Stimulated activated naive CD8-positive, alpha-beta T cell treated with anti-CD3 and anti-CD28 coated beads, Interleukin-15, Interleukin-2, amounts not matched to agents 100 U/mL and 50 U/mL, for 24 hours (primary cell): ENCODE measurements around the gene ID3.
"Not testable (repeated sequence)": the region's sequence is repeated elsewhere in the genome, so short reads cannot be mapped to it uniquely, and the experiment has no call there.

Experiments used
- ATAC-seq: fragments of 150-1000 bp; cut with Tn5 transposase; one replicate; pipeline ENCODE4 v1.10.0; 2021
- DNase-seq: peaks from one replicate; pipeline ENCODE4 v3.0.0; 2021

Gene ID3

GRCh38 chr1:23588749-23589548 is 29.6 kb upstream of the ID3 start:
- DNase-seq (no peak), ATAC-seq (no peak)

DNA sequence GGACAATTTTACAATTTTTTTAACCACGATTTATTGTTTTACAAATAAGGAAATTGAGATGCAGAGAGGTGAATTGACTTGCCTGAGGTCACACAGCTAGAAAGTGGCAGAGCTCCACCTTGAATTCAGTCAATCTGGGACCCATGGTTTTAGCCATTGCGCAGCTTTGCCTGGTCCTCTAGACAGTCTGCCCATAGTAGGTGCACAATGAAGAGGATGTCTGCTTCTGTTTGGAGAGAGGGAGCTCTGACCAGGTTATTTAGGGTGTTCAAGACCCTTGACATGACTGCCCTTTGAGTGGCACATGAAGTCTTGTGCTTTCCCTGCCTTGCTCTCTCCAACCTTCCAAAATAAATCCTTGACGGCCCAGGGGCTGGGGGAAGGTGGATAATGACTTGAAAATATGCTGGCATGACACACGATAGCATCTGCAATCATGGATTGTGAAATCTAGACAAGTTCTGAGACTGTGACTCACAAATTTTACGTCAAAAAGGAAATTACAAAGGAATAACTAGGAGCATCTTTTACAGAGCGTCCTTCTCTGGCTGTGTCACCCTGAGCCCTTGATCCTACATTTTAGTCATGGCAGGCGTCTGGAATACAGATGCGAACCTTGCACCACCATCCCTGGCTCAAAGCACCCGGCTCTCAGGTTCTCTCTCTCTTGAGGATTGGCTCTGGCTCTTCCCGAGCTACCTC is 26.2 kb upstream of the ID3 start:
- DNase-seq (no peak), ATAC-seq (no peak)

- DNase-seq, ATAC-seq: not testable (repeated sequence)
Measured at GRCh38 chr1:23583727-23584126, 24.4 kb upstream of the ID3 start.

DNA sequence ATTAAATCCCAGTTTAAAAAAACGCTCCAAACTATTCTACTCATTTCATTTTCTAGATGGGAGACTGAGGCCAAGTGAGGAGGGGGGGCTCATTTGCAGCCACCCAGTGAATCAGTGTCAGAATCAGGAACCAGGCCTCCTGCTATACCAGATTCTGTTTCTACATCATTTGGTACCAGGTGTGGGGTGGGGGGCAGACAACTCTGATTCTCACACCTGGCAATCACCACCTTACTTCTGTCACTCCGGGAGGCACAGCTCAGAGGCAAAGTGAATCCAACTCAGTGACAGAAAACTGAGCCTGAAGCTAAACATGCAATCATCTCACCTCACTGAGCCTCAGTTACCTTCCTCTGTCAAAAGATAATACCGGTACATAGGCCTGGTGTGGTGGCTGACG is 23.5 kb upstream of the ID3 start:
- no peak for DNase-seq
- ATAC-seq: no peak

GRCh38 chr1:23581219-23581618 is 21.9 kb upstream of the ID3 start:
- no peak for ATAC-seq
- DNase-seq: no peak

DNA sequence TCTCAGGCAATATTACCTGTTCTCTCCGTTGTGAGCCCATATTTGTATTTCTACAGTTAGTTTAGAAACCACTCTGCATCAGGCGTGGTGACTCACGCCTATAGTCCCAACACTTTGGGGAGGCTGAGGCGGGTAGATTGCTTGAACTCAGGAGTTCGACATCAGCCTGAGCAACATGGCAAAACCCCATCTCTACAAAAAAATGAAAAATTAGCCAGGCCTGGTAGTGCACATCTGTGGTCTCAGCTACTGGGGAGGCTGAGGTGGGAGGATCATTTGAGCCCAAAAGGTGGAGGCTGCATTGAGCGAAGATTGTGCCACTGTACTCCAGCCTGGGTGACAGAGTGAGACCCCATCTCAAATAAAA is 19.7 kb upstream of the ID3 start:
- ATAC-seq (peak; percentile 30), DNase-seq (no peak)

GRCh38 chr1:23578311-23578996 is 19.2 kb upstream of the ID3 start:
- DNase-seq (no peak), ATAC-seq (no peak)

GRCh38 chr1:23577056-23578004 is 18.0 kb upstream of the ID3 start:
- ATAC-seq: peak; percentile 95
- DNase-seq: peak; percentile 53

DNA sequence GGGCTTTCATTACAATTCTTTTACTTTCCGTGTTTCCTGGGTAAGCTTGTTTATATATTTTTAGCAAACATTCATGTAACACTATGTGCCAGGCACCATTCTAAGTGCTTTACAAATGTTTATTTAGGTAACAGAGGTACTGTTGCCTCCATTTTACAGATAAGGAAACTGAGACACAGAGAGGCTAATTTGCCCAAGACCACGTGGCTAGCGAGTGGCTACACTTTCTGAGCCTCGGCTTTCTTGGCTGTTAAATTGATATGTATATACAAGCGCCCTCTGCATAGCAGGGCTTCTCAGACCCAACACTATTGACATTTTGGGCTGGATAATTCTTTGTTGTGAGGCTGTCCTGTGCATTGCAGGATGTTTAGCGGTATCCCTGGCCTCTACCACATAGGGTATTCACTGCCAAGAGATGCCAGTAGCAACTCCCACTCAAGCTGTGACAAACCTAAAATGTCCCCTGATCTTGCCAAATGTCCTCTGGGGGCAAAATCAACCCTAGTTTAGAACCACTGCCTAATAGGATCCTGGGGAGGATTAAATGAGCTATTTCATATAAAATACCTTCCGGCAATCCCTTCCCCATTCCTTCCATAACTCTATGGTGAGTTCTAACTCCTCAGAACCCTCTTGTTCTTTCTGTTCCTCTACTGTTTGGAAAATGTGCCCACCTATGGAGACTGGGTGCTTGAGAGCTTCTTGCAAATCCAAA is 17.2 kb upstream of the ID3 start:
- no peak for DNase-seq

DNA sequence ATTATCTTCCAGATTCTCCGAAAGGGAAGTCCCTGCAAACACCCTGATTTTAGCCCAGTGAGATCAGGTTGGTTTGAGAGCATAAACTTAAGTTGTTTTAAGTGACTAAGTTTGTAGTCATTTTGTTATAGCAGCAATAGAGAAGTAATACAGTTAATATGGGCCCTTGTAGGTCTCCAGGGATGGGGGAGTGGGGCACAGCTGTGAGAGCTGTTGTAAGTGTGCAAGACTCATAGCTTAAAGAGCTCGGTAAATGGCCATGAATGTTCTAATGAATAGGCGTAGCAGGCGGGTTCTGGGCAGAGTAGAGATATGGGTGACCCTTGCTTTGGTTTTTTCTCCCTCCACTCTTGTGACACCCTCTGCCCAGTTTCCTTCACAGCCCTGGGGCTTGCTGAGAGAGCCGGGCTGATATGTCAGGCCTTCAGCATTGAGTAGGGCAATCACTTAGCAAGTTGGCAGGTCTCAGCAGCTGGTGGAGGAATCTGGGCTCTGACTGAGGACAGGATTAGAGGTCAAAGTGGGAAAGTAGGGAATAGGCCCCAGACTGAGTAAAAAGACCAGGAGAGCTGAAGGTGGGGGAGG is 16.0 kb upstream of the ID3 start:
- DNase-seq (no peak), ATAC-seq (no peak)

More for the DNA sequence above, 17.2 kb upstream of the ID3 start:
- ATAC-seq: peak; percentile 15

DNA sequence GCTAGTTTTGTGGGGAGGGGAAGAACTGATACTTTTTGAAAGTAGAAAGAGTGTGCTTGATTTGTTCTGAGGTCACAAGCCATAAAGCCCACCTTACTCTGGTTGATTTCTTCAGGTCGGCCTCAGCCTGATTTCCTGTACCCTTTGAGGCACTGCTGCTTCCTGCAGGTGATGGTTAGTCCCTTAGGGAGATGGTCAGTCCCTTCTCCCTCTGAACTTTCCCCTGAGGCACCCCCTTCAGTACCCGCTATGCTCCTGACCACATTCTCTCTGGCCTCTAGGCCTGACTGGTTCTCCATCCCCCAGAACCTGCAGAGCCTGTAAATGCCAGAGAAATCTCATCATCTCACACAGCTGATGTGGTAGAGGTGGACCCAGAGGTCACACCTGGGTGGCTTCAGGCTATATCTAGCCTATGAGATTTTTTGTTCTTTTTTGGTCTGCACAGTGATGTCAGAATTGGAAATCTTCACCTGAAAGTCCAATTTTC is 15.0 kb upstream of the ID3 start:
- DNase-seq (no peak), ATAC-seq (no peak)

DNA sequence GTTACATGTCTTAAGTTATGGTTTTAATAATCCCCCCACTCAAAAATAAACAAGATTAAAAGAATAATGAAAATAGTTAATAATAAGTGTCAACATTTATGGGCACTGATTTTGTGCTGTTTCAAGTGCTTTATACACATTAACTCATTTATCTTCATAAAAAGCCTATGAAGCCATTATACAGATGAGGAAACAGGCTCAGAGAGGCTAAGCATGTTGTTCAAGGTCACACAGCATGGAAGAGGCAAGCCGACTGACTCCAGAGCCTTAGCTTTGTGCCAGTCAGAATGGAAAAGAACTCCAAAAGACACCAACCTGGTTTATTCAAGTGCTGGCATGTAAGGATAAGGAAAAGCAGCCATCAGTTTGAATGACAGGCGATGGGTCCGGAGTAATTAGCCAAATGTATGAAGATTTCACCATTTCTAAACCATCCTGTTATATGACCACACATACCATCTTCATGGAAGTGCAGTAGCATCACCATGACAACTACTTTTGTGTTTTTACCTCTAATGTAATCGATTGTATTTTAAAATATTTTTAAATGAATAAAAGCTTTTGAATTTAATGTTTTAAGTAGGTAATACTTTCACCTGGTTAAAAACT is 14.4 kb upstream of the ID3 start:
- ATAC-seq (no peak), DNase-seq (no peak)

DNA sequence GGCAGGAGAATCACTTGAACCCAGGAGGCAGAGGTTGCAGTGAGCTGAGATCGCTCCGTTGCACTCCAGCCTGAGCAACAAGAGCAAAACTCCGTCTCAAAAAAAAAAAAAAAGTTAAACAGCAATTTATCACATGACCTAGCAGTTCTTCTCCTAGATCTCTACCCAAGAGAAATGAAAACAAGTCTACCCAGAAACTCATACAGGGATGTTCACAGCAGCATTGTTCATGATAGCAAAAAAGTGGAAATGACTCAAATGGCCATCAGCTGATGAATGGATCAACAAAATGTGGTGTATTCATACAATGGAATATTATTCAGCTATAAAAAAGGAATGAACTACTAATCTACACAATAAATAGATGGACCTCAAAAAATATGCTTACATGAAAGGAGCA is 12.2 kb upstream of the ID3 start:
- DNase-seq: no peak

DNA sequence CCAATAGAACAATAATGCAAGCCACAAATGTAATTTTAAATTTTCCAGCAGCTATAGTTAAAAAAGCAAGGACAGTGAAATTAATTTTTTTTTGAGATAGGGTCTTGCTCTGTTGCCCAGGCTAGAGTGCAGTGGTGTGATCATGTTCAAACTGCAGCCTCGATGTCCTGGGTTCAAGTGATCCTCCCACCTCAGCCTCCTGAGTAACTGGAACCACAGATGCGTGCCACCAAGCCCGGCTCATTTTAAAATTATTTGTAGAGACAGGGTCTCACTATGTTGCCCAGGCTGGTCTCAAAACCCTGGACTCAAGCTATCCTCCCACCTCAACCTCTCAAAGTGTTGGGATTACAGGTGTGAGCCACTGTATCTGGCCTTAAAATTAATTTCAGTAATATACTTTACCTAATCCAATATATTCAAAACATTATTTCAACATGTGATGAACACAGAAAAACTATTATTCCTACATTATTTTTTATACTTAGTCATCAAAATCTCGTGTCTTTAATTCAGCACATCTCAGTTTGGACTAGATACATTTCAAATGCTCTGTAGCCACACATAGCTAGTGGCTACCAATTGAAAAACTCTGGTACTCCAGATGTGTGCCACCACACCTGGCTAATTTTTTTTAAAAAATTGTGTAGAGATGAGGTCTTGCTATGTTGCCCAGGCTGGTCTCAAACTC is 10.8 kb upstream of the ID3 start:
- DNase-seq (no peak), ATAC-seq (no peak)

More for the DNA sequence above, 12.2 kb upstream of the ID3 start:
- ATAC-seq: no peak

GRCh38 chr1:23568608-23569383 is 9.5 kb upstream of the ID3 start:
- no peak for ATAC-seq
- DNase-seq: no peak

DNA sequence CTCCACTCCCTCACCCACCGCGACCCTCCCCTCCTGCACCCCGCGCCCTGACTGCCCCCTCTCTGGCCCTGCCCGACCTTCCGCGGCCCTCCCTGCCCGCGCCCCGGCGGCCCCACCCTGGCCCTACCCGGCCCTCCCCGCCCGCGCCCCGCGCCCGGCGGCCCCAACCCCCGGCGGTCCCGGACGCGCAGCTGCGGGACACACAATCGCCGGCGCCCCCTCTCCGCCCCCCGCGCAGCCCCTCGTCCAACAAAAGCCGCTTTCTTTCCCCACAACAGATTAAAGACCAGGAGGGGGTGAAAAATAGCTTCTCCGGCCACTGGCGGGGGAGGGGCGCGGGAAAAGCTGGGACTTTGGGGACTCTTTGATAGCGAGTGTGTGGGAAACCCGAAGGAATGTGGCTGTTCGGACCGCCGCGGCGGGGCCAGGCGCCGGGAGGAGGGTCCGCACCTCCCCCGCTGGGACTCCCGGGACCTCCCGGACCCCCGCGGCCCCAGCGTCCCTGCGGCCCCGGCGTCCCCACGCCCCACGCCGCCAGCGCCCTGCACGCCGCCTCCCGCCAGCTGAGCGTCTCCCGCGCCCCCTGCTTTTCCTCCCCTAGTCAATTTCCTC is 8.8 kb upstream of the ID3 start:
- DNase-seq (no peak), ATAC-seq (no peak)

- ATAC-seq (no peak), DNase-seq (no peak)
Measured at GRCh38 chr1:23567629-23567995, 8.3 kb upstream of the ID3 start.

- ATAC-seq: no peak
- DNase-seq: no peak
Measured at GRCh38 chr1:23566304-23566703, 7.0 kb upstream of the ID3 start.

- DNase-seq (no peak), ATAC-seq (no peak)
Measured at GRCh38 chr1:23565776-23566175, 6.5 kb upstream of the ID3 start.
